IMR-90 (cell line): ENCODE results near the gene WNT11. TPM values are rescaled to one million over a fixed set of nuclear protein-coding genes. Genes with fewer than 3 reads are reported as not detected.

Source experiments
- ATAC-seq: fragments of 200-7000 bp; cut with Tn5 transposase; 2 replicates; pipeline ENCODE4 v1.9.1; 2020; ENCODE audit warnings: low read depth, mild to moderate bottlenecking, moderate library complexity
- BruUV-seq: library from RNA; stranded (reverse); fragments of 400-500 nt; replicated peaks from 2 replicates; lab custom pipeline; 2021; lab: Mats Ljungman, UMichigan
- CTCF ChIA-PET: fragments of 300-600 bp; formaldehyde crosslinking; extraction: SDS; loops from one replicate; lab custom pipeline; 2021; ENCODE audit warnings: antibody characterized with exemption; lab: Yijun Ruan, JAX
- POLR2A ChIA-PET: fragments of 300-600 bp; sonication (Branson Sonifier 250); formaldehyde crosslinking; loops from one replicate; lab custom pipeline; 2022; ENCODE audit warnings: antibody characterized with exemption; ENCODE audit not compliant: unreplicated experiment; lab: Charles Lee
- DNase-seq: peaks from one replicate; pipeline ENCODE4 v3.0.0; 2013
- H2AFZ ChIP-seq: replicated peaks from 2 replicates; pipeline ENCODE3; 2013; ENCODE audit warnings: low read length, mild to moderate bottlenecking; ENCODE audit not compliant: poor library complexity
- H2AK5ac ChIP-seq: 2 replicates; pipeline ENCODE4 v1.6.1; 2013; ENCODE audit warnings: low read depth, low read length, inconsistent platforms
- H2AK9ac ChIP-seq: replicated peaks from 2 replicates; pipeline ENCODE3; 2013; ENCODE audit warnings: mild to moderate bottlenecking, low read depth, low read length, moderate library complexity; ENCODE audit not compliant: poor library complexity
- H2BK120ac ChIP-seq: 2 replicates; pipeline ENCODE4 v1.6.1; 2013; ENCODE audit warnings: low read depth, low read length, inconsistent platforms
- H2BK15ac ChIP-seq: 3 replicates; pipeline ENCODE4 v1.6.1; 2013; ENCODE audit warnings: low read depth, low read length, inconsistent platforms
- H2BK20ac ChIP-seq: 2 replicates; pipeline ENCODE4 v1.6.1; 2013; ENCODE audit warnings: low read depth, mild to moderate bottlenecking, inconsistent platforms, low read length, moderate library complexity
- H2BK5ac ChIP-seq: 2 replicates; pipeline ENCODE4 v1.6.1; 2013; ENCODE audit warnings: mild to moderate bottlenecking, low read depth, low read length, inconsistent platforms; ENCODE audit not compliant: poor library complexity, severe bottlenecking
- H3K14ac ChIP-seq: replicated peaks from 2 replicates; pipeline ENCODE4 v1.6.1; 2013; ENCODE audit warnings: low read depth, low read length, inconsistent platforms
- H3K18ac ChIP-seq: 2 replicates; pipeline ENCODE4 v1.6.1; 2013; ENCODE audit warnings: low read depth, low read length, control low read depth
- H3K23ac ChIP-seq: 2 replicates; pipeline ENCODE4 v1.6.1; 2013; ENCODE audit warnings: low read depth, low read length, inconsistent platforms
- H3K27ac ChIP-seq: 2 replicates; pipeline ENCODE4 v1.5.1; 2013; ENCODE audit warnings: mild to moderate bottlenecking, control low read depth, low read length; ENCODE audit not compliant: insufficient read depth
- H3K27me3 ChIP-seq: 2 replicates; pipeline ENCODE4 v1.6.1; 2013; ENCODE audit warnings: low read length; ENCODE audit not compliant: control insufficient read depth, insufficient read depth
- H3K36me3 ChIP-seq: 2 replicates; pipeline ENCODE4 v1.6.1; 2013; ENCODE audit warnings: low read length, mixed read lengths; ENCODE audit not compliant: control insufficient read depth, insufficient read depth
- H3K4ac ChIP-seq: 2 replicates; pipeline ENCODE4 v1.6.1; 2013; ENCODE audit warnings: low read depth, low read length, inconsistent platforms
- H3K4me1 ChIP-seq: 2 replicates; pipeline ENCODE4 v1.6.1; 2013; ENCODE audit warnings: low read length, mixed read lengths; ENCODE audit not compliant: control insufficient read depth, insufficient read depth
- H3K4me2 ChIP-seq: 2 replicates; pipeline ENCODE4 v1.6.1; 2013; ENCODE audit warnings: low read depth, mild to moderate bottlenecking, control low read depth, low read length, moderate library complexity
- H3K4me3 ChIP-seq: 2 replicates; pipeline ENCODE4 v1.5.1; 2013; ENCODE audit warnings: low read depth, mild to moderate bottlenecking, control low read depth, low read length, moderate library complexity; ENCODE audit not compliant: insufficient read depth
- H3K56ac ChIP-seq: 2 replicates; pipeline ENCODE4 v1.6.1; 2013; ENCODE audit warnings: low read length, inconsistent platforms; ENCODE audit not compliant: insufficient read depth; ENCODE audit errors: extremely low read depth
- H3K79me1 ChIP-seq, 2 experiments: 2 replicates each; pipeline ENCODE4 v1.6.1; 2013; ENCODE audit warnings: low read length in 2 of 2, inconsistent platforms in 1 of 2, low read depth in 1 of 2
- H3K9ac ChIP-seq: 2 replicates; pipeline ENCODE4 v1.6.1; 2013; ENCODE audit warnings: low read depth, low read length, control low read depth
- H3K9me1 ChIP-seq: 2 replicates; pipeline ENCODE4 v1.6.1; 2013; ENCODE audit warnings: low read length, inconsistent platforms; ENCODE audit not compliant: insufficient read depth
- H3K9me3 ChIP-seq: 2 replicates; pipeline ENCODE4 v1.6.1; 2013; ENCODE audit warnings: low read length; ENCODE audit not compliant: control insufficient read depth, insufficient read depth
- H4K20me1 ChIP-seq: 2 replicates; pipeline ENCODE4 v1.6.1; 2013; ENCODE audit warnings: low read length, inconsistent platforms; ENCODE audit not compliant: insufficient read depth
- H4K5ac ChIP-seq: 2 replicates; pipeline ENCODE4 v1.6.1; 2013; ENCODE audit warnings: mild to moderate bottlenecking, low read depth, low read length, control low read depth
- H4K8ac ChIP-seq, 2 experiments: 2 replicates each; pipeline ENCODE4 v1.6.1; 2013; ENCODE audit warnings: low read depth in 2 of 2, low read length in 2 of 2, control low read depth in 1 of 2, inconsistent platforms in 1 of 2
- H4K91ac ChIP-seq: 2 replicates; pipeline ENCODE4 v1.6.1; 2013; ENCODE audit warnings: low read depth, low read length, inconsistent platforms; ENCODE audit not compliant: insufficient read depth
- CTCF ChIP-seq: conservative IDR thresholded peaks from 2 replicates; pipeline ENCODE4 v1.5.1; 2012; ENCODE audit warnings: mild to moderate bottlenecking, low read depth, low read length, improper control_type of control experiment
- WGBS, 2 experiments: methylation state at CpG; one replicate each; pipeline versions ENCODE4 v1.1.5 to v1.1.7; 2013; ENCODE audit warnings: missing lambda C conversion rate in 2 of 2; ENCODE audit not compliant: insufficient read length in 1 of 2; ENCODE audit errors: extremely low coverage in 2 of 2; 5-methylcytosine and 5-hydroxymethylcytosine counted together
- dilution Hi-C: fragments of 300-500 bp; cut with HindIII; formaldehyde crosslinking; loops from one replicate; pipeline ENCODE4 v1.14.3; 2018; ENCODE audit warnings: low sequenced_read_pairs; ENCODE audit not compliant: unreplicated experiment
- in situ Hi-C: fragments of 300-500 bp; cut with MboI; formaldehyde crosslinking; loops from 3 replicates; pipeline ENCODE4 v1.14.3; 2019; ENCODE audit warnings: low sequenced_read_pairs, inconsistent platforms, mixed read lengths
- intact Hi-C: fragments of 100-400 bp; cut with micrococcal nuclease; formaldehyde crosslinking; loops from 2 replicates; pipeline ENCODE4 v1.10.0; 2022
- polyA plus RNA-seq, 3 experiments: library from polyadenylated mRNA; depleted of rRNA; stranded (reverse); fragments of >200 nt; gene quantifications; 2 replicates each; pipeline ENCODE4 v1.2.3, GENCODE V29; 2012; ENCODE audit warnings: low replicate concordance in 1 of 3
- total RNA-seq: library from RNA; depleted of rRNA; stranded (reverse); fragments of >200 nt; gene quantifications from 2 replicates; pipeline ENCODE4 v1.2.3, GENCODE V29; 2012

WNT11 gene
- total and polyA plus RNA-seq, 2 of the 4 experiments (the other 2 are of a cell fraction): 0.10 TPM; not detected in 1

GRCh38 chr11:76225122-76225611 is 18.9 kb upstream of the WNT11 start:
- ATAC-seq: no peak
- Histone ChIP-seq H2AK5ac (no peak overlapping the region), H3K9ac (no peak overlapping the region), H3K79me1 (no peaks in the 10 kb centered on the region), H3K18ac (no peak overlapping the region), H3K36me3 (no peaks in the 10 kb centered on the region), H4K91ac (no peak overlapping the region), H4K5ac (no peak overlapping the region), H3K9me1 (no peaks in the 10 kb centered on the region), H2AK9ac (no peak overlapping the region), H4K20me1 (no peaks in the 10 kb centered on the region), H2BK15ac (no peak overlapping the region), H3K27me3 (peaks cover 33% of the 10 kb centered on the region), H3K4ac (no peak overlapping the region), H3K23ac (no peak overlapping the region; the same call in 1 of the 2 replicates), H3K4me1 (no peaks in the 10 kb centered on the region), H3K14ac (no peak overlapping the region), H3K4me2 (no peak overlapping the region), H4K8ac (no peak overlapping the region), H2BK5ac (no peak overlapping the region), H2AFZ (no peak overlapping the region), H3K56ac (no peak overlapping the region), H2BK20ac (no peak overlapping the region), H3K9me3 (no peaks in the 10 kb centered on the region), H3K27ac (no peak overlapping the region), H2BK120ac (no peak overlapping the region), H3K4me3 (no peak overlapping the region)
- WGBS, 2 experiments: 89% methylated on average over 16 of the region's 17 CpGs; no CpG with 5 or more reads in 1 of the 2 experiments
- dilution Hi-C loops (no loop called here), in situ Hi-C loops (no loop called here), intact Hi-C loops (no loop called here)
- TF ChIP-seq CTCF: no peak
- DNase-seq: no peak
- BruUV-seq: no TSS peak
- POLR2A ChIA-PET: interaction anchor here (1.1 kb wide), 1 partner anchor 9 kb away, joined by 6 read pairs; no protein-coding TSS in a partner anchor
- CTCF ChIA-PET: no interaction called here
